ENCODE measurements around the gene IQGAP2.

The IQGAP2 gene

DNA sequence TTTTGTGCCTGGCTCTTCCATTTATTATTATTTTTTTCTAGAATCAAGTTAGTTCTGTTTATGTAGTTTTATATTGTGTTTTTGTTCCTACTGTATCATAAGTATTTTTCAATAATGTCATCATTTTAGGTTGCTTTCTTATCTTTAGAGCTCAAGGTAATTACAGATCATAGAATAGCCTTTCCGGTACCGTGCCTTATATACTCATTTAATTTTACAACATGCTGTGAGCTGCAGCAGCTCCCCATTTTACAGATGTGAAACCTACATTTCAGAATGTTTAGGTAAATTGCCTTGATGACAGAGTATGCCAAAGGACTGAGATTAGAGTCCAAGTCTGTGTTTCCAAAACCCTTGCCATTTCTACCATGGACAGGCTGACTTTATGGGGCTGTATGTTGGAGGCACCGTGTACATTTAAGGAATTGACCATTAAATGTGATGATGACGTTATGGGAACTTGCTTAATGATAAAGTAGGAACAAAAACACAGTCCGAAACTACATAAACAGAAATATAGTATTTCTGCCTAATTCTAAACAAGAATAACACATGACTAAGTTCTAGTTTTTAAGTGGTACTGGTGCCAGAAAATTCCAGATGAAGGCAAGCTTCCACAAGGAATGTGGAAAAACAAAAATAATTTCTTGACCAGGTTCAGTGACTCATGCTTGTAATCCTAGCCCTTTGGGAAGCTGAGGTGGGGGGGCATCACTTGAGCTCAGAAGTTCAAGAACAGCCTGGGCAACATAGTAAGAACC is 97.7 kb downstream of the IQGAP2 start (continued):
- TF ChIP-seq, protein P1, sequence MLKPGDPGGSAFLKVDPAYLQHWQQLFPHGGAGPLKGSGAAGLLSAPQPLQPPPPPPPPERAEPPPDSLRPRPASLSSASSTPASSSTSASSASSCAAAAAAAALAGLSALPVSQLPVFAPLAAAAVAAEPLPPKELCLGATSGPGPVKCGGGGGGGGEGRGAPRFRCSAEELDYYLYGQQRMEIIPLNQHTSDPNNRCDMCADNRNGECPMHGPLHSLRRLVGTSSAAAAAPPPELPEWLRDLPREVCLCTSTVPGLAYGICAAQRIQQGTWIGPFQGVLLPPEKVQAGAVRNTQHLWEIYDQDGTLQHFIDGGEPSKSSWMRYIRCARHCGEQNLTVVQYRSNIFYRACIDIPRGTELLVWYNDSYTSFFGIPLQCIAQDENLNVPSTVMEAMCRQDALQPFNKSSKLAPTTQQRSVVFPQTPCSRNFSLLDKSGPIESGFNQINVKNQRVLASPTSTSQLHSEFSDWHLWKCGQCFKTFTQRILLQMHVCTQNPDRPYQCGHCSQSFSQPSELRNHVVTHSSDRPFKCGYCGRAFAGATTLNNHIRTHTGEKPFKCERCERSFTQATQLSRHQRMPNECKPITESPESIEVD (tag by site-specific recombination; IDR thresholded peaks at IDR 0.05), result peak; percentile 98
- TF ChIP-seq, protein P2, sequence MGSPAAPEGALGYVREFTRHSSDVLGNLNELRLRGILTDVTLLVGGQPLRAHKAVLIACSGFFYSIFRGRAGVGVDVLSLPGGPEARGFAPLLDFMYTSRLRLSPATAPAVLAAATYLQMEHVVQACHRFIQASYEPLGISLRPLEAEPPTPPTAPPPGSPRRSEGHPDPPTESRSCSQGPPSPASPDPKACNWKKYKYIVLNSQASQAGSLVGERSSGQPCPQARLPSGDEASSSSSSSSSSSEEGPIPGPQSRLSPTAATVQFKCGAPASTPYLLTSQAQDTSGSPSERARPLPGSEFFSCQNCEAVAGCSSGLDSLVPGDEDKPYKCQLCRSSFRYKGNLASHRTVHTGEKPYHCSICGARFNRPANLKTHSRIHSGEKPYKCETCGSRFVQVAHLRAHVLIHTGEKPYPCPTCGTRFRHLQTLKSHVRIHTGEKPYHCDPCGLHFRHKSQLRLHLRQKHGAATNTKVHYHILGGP (tag by site-specific recombination; IDR thresholded peaks at IDR 0.05), result 0 out of 2 replicates have a peak, but pooled peaks have one; percentile 18
- TF ChIP-seq ZNF76 (tag by site-specific recombination; IDR thresholded peaks at IDR 0.05; ENCODE audit: borderline replicate concordance, low read depth), result no peak
- TF ChIP-seq, protein P3, sequence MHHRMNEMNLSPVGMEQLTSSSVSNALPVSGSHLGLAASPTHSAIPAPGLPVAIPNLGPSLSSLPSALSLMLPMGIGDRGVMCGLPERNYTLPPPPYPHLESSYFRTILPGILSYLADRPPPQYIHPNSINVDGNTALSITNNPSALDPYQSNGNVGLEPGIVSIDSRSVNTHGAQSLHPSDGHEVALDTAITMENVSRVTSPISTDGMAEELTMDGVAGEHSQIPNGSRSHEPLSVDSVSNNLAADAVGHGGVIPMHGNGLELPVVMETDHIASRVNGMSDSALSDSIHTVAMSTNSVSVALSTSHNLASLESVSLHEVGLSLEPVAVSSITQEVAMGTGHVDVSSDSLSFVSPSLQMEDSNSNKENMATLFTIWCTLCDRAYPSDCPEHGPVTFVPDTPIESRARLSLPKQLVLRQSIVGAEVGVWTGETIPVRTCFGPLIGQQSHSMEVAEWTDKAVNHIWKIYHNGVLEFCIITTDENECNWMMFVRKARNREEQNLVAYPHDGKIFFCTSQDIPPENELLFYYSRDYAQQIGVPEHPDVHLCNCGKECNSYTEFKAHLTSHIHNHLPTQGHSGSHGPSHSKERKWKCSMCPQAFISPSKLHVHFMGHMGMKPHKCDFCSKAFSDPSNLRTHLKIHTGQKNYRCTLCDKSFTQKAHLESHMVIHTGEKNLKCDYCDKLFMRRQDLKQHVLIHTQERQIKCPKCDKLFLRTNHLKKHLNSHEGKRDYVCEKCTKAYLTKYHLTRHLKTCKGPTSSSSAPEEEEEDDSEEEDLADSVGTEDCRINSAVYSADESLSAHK (tag by site-specific recombination; IDR thresholded peaks at IDR 0.05), result no peak
- TF ChIP-seq, protein P4, sequence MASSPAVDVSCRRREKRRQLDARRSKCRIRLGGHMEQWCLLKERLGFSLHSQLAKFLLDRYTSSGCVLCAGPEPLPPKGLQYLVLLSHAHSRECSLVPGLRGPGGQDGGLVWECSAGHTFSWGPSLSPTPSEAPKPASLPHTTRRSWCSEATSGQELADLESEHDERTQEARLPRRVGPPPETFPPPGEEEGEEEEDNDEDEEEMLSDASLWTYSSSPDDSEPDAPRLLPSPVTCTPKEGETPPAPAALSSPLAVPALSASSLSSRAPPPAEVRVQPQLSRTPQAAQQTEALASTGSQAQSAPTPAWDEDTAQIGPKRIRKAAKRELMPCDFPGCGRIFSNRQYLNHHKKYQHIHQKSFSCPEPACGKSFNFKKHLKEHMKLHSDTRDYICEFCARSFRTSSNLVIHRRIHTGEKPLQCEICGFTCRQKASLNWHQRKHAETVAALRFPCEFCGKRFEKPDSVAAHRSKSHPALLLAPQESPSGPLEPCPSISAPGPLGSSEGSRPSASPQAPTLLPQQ (tag by site-specific recombination; IDR thresholded peaks at IDR 0.05), result no peak
- TF ChIP-seq PRDM1 (tag by site-specific recombination; IDR thresholded peaks at IDR 0.05), result no peak
- TF ChIP-seq TCF7L2 (IDR thresholded peaks at IDR 0.05; ENCODE audit: borderline replicate concordance, low read depth, low read length), result no peak; the same call in 1 of the 2 replicates
- TF ChIP-seq ZXDB (tag by site-specific recombination; IDR thresholded peaks at IDR 0.05), result no peak

DNA sequence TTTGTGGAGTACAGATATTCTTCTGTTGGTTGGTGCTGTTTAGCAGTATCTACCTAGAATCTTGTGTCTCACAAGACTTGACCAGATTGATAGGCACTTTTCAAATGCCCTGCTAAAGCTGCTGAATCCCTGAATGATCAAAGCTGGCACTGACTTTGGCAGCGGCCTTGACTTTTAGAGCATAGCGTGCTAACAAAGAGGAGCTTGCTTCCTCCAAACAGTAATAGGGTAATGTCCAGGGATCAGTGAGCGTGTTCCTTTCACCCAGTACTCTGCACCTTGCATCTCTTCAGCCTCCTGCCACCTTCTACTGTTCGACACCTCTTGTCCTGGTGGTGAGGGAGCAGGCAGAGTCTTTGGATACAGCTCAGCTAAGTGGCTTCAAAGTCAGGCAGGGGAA is 100.8 kb downstream of the IQGAP2 start:
- TF ChIP-seq ZNF239 (tag by site-specific recombination; IDR thresholded peaks at IDR 0.05), result no peak
- no peak for TF ChIP-seq ZNF202 (tag by site-specific recombination; IDR thresholded peaks at IDR 0.05; ENCODE audit: borderline replicate concordance)
- TF ChIP-seq, protein P1 (tag by site-specific recombination; IDR thresholded peaks at IDR 0.05), result no peak
- TF ChIP-seq ZNF223 (tag by site-specific recombination; IDR thresholded peaks at IDR 0.05), result no peak
- no peak for TF ChIP-seq ZNF292 (tag by site-specific recombination; IDR thresholded peaks at IDR 0.05; ENCODE audit: borderline replicate concordance, low read depth)
- TF ChIP-seq, protein P5, sequence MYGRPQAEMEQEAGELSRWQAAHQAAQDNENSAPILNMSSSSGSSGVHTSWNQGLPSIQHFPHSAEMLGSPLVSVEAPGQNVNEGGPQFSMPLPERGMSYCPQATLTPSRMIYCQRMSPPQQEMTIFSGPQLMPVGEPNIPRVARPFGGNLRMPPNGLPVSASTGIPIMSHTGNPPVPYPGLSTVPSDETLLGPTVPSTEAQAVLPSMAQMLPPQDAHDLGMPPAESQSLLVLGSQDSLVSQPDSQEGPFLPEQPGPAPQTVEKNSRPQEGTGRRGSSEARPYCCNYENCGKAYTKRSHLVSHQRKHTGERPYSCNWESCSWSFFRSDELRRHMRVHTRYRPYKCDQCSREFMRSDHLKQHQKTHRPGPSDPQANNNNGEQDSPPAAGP (tag by site-specific recombination; IDR thresholded peaks at IDR 0.05), result no peak
- TF ChIP-seq ZSCAN16 (tag by site-specific recombination; IDR thresholded peaks at IDR 0.05), result no peak
- TF ChIP-seq ZNF747 (tag by site-specific recombination; IDR thresholded peaks at IDR 0.05), result no peak
- no peak for TF ChIP-seq REPIN1 (tag by site-specific recombination; IDR thresholded peaks at IDR 0.05; ENCODE audit: low read depth)
- TF ChIP-seq ZNF114 (tag by site-specific recombination; IDR thresholded peaks at IDR 0.05), result no peak
- TF ChIP-seq ZNF16 (tag by site-specific recombination; IDR thresholded peaks at IDR 0.05; ENCODE audit: low read depth), result no peak
- TF ChIP-seq ZSCAN23 (tag by site-specific recombination; IDR thresholded peaks at IDR 0.05), result no peak
- TF ChIP-seq, protein P6, sequence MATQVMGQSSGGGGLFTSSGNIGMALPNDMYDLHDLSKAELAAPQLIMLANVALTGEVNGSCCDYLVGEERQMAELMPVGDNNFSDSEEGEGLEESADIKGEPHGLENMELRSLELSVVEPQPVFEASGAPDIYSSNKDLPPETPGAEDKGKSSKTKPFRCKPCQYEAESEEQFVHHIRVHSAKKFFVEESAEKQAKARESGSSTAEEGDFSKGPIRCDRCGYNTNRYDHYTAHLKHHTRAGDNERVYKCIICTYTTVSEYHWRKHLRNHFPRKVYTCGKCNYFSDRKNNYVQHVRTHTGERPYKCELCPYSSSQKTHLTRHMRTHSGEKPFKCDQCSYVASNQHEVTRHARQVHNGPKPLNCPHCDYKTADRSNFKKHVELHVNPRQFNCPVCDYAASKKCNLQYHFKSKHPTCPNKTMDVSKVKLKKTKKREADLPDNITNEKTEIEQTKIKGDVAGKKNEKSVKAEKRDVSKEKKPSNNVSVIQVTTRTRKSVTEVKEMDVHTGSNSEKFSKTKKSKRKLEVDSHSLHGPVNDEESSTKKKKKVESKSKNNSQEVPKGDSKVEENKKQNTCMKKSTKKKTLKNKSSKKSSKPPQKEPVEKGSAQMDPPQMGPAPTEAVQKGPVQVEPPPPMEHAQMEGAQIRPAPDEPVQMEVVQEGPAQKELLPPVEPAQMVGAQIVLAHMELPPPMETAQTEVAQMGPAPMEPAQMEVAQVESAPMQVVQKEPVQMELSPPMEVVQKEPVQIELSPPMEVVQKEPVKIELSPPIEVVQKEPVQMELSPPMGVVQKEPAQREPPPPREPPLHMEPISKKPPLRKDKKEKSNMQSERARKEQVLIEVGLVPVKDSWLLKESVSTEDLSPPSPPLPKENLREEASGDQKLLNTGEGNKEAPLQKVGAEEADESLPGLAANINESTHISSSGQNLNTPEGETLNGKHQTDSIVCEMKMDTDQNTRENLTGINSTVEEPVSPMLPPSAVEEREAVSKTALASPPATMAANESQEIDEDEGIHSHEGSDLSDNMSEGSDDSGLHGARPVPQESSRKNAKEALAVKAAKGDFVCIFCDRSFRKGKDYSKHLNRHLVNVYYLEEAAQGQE (tag by site-specific recombination; IDR thresholded peaks at IDR 0.05), result no peak
- POLR2A ChIA-PET, result no interaction called here
- CTCF ChIA-PET, result interaction anchor here (0.6 kb wide), 1 partner anchor 488 kb away, joined by 3 read pairs; no protein-coding TSS in a partner anchor
- Histone ChIP-seq H3K9me3 (ENCODE audit: control insufficient read depth, insufficient read depth, low read depth, low read length) (no peaks in the 10 kb centered on the region), H3K27ac (ENCODE audit: extremely low read depth, low read depth, low read length) (no peak overlapping the region), H3K4me1 (ENCODE audit: control insufficient read depth, insufficient read depth, low read length) (no peaks in the 10 kb centered on the region), H3K4me3 (ENCODE audit: low read depth, low read length) (no peak overlapping the region), H3K36me3 (ENCODE audit: control insufficient read depth in 2 of 2, insufficient read depth in 1 of 2, low read length in 2 of 2) (no peaks in the 10 kb centered on the region)

Measured in HEK293 (cell line).